SJCRH30 (cell line): ENCODE data around the gene SEMA3A. TPM values are rescaled to one million over a fixed set of nuclear protein-coding genes. Genes with fewer than 3 reads are reported as not detected.
A peak's percentile ranks its signal among the peaks of the same experiment; 100 is the strongest.
"Not testable (repeated sequence)": the region's sequence is repeated elsewhere in the genome, so short reads cannot be mapped to it uniquely, and the experiment has no call there.

Experiments
- DNase-seq, 2 experiments: peaks; one replicate each; pipeline ENCODE4 v3.0.0-alpha.2; 2015 to 2020
- H3K27ac ChIP-seq: fragments of 250-450 bp; sonication (Bioruptor Pico); 2 replicates; pipeline ENCODE4 v1.5.1; 2020; ENCODE audit warnings: mild to moderate bottlenecking, moderate library complexity
- H3K27me3 ChIP-seq: fragments of 250-450 bp; sonication (Bioruptor Pico); 2 replicates; pipeline ENCODE4 v1.5.1; 2020; ENCODE audit warnings: mild to moderate bottlenecking, moderate library complexity
- H3K36me3 ChIP-seq: fragments of 250-450 bp; sonication (Bioruptor Pico); 2 replicates; pipeline ENCODE4 v1.5.1; 2020; ENCODE audit warnings: mild to moderate bottlenecking, moderate library complexity
- H3K4me1 ChIP-seq: fragments of 250-450 bp; sonication (Bioruptor Pico); 2 replicates; pipeline ENCODE4 v1.5.1; 2020; ENCODE audit warnings: mild to moderate bottlenecking, moderate library complexity
- H3K4me3 ChIP-seq: fragments of 250-450 bp; sonication (Bioruptor Pico); 2 replicates; pipeline ENCODE4 v1.5.1; 2020; ENCODE audit warnings: mild to moderate bottlenecking, moderate library complexity
- H3K9me3 ChIP-seq: fragments of 250-450 bp; sonication (Bioruptor Pico); replicated peaks from 2 replicates; pipeline ENCODE4 v1.5.1; 2020; ENCODE audit warnings: mild to moderate bottlenecking, moderate library complexity
- total RNA-seq: library from RNA; depleted of rRNA; stranded (reverse); fragments of >200 nt; shearing (Covaris generic); gene quantifications from 2 replicates; pipeline ENCODE4 v1.2.3, GENCODE V29; 2014

SEMA3A gene
- total RNA-seq, 1 experiment from 2014 or later: 19.4 TPM

GRCh38 chr7:84069033-84069432 lies 125.6 kb downstream of the SEMA3A start:
- Histone ChIP-seq H3K4me1 (no peaks in the 10 kb centered on the region), H3K27me3 (no peaks in the 10 kb centered on the region), H3K27ac (no peak overlapping the region), H3K36me3 (no peaks in the 10 kb centered on the region), H3K9me3 (no peaks in the 10 kb centered on the region), H3K4me3 (no peak overlapping the region)
- no peak for DNase-seq

- not testable (repeated sequence) for H3K27me3 ChIP-seq, H3K27ac ChIP-seq, H3K36me3 ChIP-seq, H3K4me1 ChIP-seq, H3K9me3 ChIP-seq, H3K4me3 ChIP-seq, DNase-seq
Measured at GRCh38 chr7:84062489-84062901, 132.1 kb downstream of the SEMA3A start.

- Histone ChIP-seq H3K27ac (no peak overlapping the region), H3K27me3 (no peaks in the 10 kb centered on the region), H3K4me3 (no peak overlapping the region), H3K36me3 (peaks cover 2% of the 10 kb centered on the region; the same call in 1 of the 2 replicates), H3K9me3 (no peaks in the 10 kb centered on the region), H3K4me1 (no peaks in the 10 kb centered on the region)
- DNase-seq: no peak
Measured at GRCh38 chr7:84060760-84061261, 133.8 kb downstream of the SEMA3A start.

GRCh38 chr7:84060000-84060399 lies 134.6 kb downstream of the SEMA3A start:
- no peak for DNase-seq
- Histone ChIP-seq H3K27me3 (no peaks in the 10 kb centered on the region), H3K27ac (no peak overlapping the region), H3K36me3 (peaks cover 2% of the 10 kb centered on the region; the same call in 1 of the 2 replicates), H3K4me1 (no peaks in the 10 kb centered on the region), H3K4me3 (no peak overlapping the region), H3K9me3 (no peaks in the 10 kb centered on the region)

GRCh38 chr7:84058311-84059076 lies 136.1 kb downstream of the SEMA3A start:
- DNase-seq: no peak
- Histone ChIP-seq H3K36me3 (peaks cover 2% of the 10 kb centered on the region; the same call in 1 of the 2 replicates), H3K9me3 (no peaks in the 10 kb centered on the region), H3K4me3 (no peak overlapping the region), H3K4me1 (no peaks in the 10 kb centered on the region), H3K27me3 (no peaks in the 10 kb centered on the region), H3K27ac (no peak overlapping the region)

- Histone ChIP-seq H3K4me3 (no peak overlapping the region), H3K9me3 (no peaks in the 10 kb centered on the region), H3K27me3 (no peaks in the 10 kb centered on the region), H3K36me3 (peaks cover 2% of the 10 kb centered on the region; the same call in 1 of the 2 replicates), H3K4me1 (no peaks in the 10 kb centered on the region), H3K27ac (no peak overlapping the region)
- DNase-seq: no peak
Measured at GRCh38 chr7:84057576-84057975, 137.0 kb downstream of the SEMA3A start.

GRCh38 chr7:84055904-84056605 lies 138.5 kb downstream of the SEMA3A start:
- H3K4me1 ChIP-seq: no peaks in the 10 kb centered on the region
- no peak for DNase-seq
- H3K4me3 ChIP-seq: no peak overlapping the region
- no peaks in the 10 kb centered on the region for H3K27me3 ChIP-seq
- H3K27ac ChIP-seq: no peak overlapping the region
- no peaks in the 10 kb centered on the region for H3K9me3 ChIP-seq
- H3K36me3 ChIP-seq: peaks cover 2% of the 10 kb centered on the region; the same call in 1 of the 2 replicates

GRCh38 chr7:84055199-84055598 lies 139.4 kb downstream of the SEMA3A start:
- H3K4me1 ChIP-seq, H3K4me3 ChIP-seq, H3K9me3 ChIP-seq, H3K27me3 ChIP-seq, H3K36me3 ChIP-seq, DNase-seq, H3K27ac ChIP-seq: not testable (repeated sequence)

GRCh38 chr7:84049071-84049836 lies 145.3 kb downstream of the SEMA3A start:
- no peaks in the 10 kb centered on the region for H3K4me1 ChIP-seq
- no peaks in the 10 kb centered on the region for H3K9me3 ChIP-seq
- no peak overlapping the region for H3K4me3 ChIP-seq
- no peaks in the 10 kb centered on the region for H3K36me3 ChIP-seq
- H3K27me3 ChIP-seq: no peaks in the 10 kb centered on the region
- H3K27ac ChIP-seq: no peak overlapping the region
- DNase-seq: peak in 1 of 2 experiments; percentile 13

- Histone ChIP-seq H3K27ac (no peak overlapping the region), H3K27me3 (no peaks in the 10 kb centered on the region), H3K4me1 (peaks cover 10% of the 10 kb centered on the region), H3K4me3 (no peak overlapping the region), H3K9me3 (no peaks in the 10 kb centered on the region), H3K36me3 (no peaks in the 10 kb centered on the region)
- no peak for DNase-seq
Measured at GRCh38 chr7:84047085-84047484, 147.5 kb downstream of the SEMA3A start.

- no peaks in the 10 kb centered on the region for H3K27me3 ChIP-seq
- H3K27ac ChIP-seq: no peak overlapping the region
- H3K4me3 ChIP-seq: no peak overlapping the region
- no peaks in the 10 kb centered on the region for H3K9me3 ChIP-seq
- no peak for DNase-seq
- H3K36me3 ChIP-seq: no peaks in the 10 kb centered on the region; the same call in 1 of the 2 replicates
- H3K4me1 ChIP-seq: peaks cover 17% of the 10 kb centered on the region
Measured at GRCh38 chr7:84044834-84045233, 149.8 kb downstream of the SEMA3A start.

- Histone ChIP-seq H3K27me3 (no peaks in the 10 kb centered on the region), H3K27ac (no peak overlapping the region), H3K9me3 (no peaks in the 10 kb centered on the region), H3K4me1 (peaks cover 17% of the 10 kb centered on the region), H3K4me3 (no peak overlapping the region), H3K36me3 (no peaks in the 10 kb centered on the region; the same call in 1 of the 2 replicates)
- DNase-seq: peak in 1 of 2 experiments; percentile 35
Measured at GRCh38 chr7:84043661-84044191, 150.9 kb downstream of the SEMA3A start.

- H3K27ac ChIP-seq: peak overlapping the region; percentile 34
- peaks cover 17% of the 10 kb centered on the region for H3K4me1 ChIP-seq
- no peaks in the 10 kb centered on the region; the same call in 1 of the 2 replicates for H3K36me3 ChIP-seq
Measured at GRCh38 chr7:84042110-84042539, 152.5 kb downstream of the SEMA3A start.

GRCh38 chr7:84041649-84042048 lies 152.9 kb downstream of the SEMA3A start:
- Histone ChIP-seq H3K27ac (peak overlapping the region; percentile 34), H3K4me1 (peaks cover 17% of the 10 kb centered on the region), H3K36me3 (no peaks in the 10 kb centered on the region; the same call in 1 of the 2 replicates), H3K4me3 (no peak overlapping the region), H3K9me3 (no peaks in the 10 kb centered on the region), H3K27me3 (no peaks in the 10 kb centered on the region)
- no peak for DNase-seq

More at GRCh38 chr7:84042110-84042539, 152.5 kb downstream of the SEMA3A start:
- Histone ChIP-seq H3K9me3 (no peaks in the 10 kb centered on the region), H3K27me3 (no peaks in the 10 kb centered on the region), H3K4me3 (no peak overlapping the region)
- peak; percentile 49 to 69 for DNase-seq
